HG02938 (cell line): ENCODE data around the gene PTPRO.

Experiments
- ATAC-seq: cut with Tn5 transposase; IDR thresholded peaks from one replicate; pipeline ENCODE4 v1.9.1; 2021; ENCODE audit warnings: mild to moderate bottlenecking, moderate library complexity; ENCODE audit not compliant: unreplicated experiment

PTPRO gene

GRCh38 chr12:15322164-15323061 lies at the start of gene PTPRO:
TSS of gene PTPRO (plus strand) at chr12:15322508.
- ATAC-seq: no peak

- no peak for ATAC-seq
Observed at GRCh38 chr12:15273896-15274295, 48.4 kb upstream of the PTPRO start.

- ATAC-seq: no peak
Observed at GRCh38 chr12:15274561-15274967, 47.7 kb upstream of the PTPRO start.

GRCh38 chr12:15276088-15276698 lies 46.1 kb upstream of the PTPRO start:
- ATAC-seq: no peak

- peak; percentile 74 for ATAC-seq
Observed at GRCh38 chr12:15278816-15279658, 43.3 kb upstream of the PTPRO start.

GRCh38 chr12:15280930-15281329 lies 41.4 kb upstream of the PTPRO start:
- no peak for ATAC-seq

GRCh38 chr12:15289192-15289591 lies 33.1 kb upstream of the PTPRO start:
- ATAC-seq: no peak

GRCh38 chr12:15293731-15294130 lies 28.6 kb upstream of the PTPRO start:
- no peak for ATAC-seq

GRCh38 chr12:15299947-15300346 lies 22.4 kb upstream of the PTPRO start:
- ATAC-seq: no peak

GRCh38 chr12:15304296-15304695 lies 18.0 kb upstream of the PTPRO start:
- ATAC-seq: no peak

- ATAC-seq: no peak
Observed at GRCh38 chr12:15306605-15307004, 15.7 kb upstream of the PTPRO start.

GRCh38 chr12:15307079-15307478 lies 15.2 kb upstream of the PTPRO start:
- ATAC-seq: no peak

GRCh38 chr12:15318841-15319240 lies 3.5 kb upstream of the PTPRO start:
- ATAC-seq: no peak

GRCh38 chr12:15320881-15321280 lies 1.4 kb upstream of the PTPRO start:
- no peak for ATAC-seq

GRCh38 chr12:15323480-15323879 lies 1.2 kb downstream of the PTPRO start:
- no peak for ATAC-seq

GRCh38 chr12:15329891-15330290 lies 7.6 kb downstream of the PTPRO start:
- ATAC-seq: no peak

- ATAC-seq: no peak
Observed at GRCh38 chr12:15334225-15334624, 11.9 kb downstream of the PTPRO start.

- ATAC-seq: no peak
Observed at GRCh38 chr12:15335959-15336358, 13.7 kb downstream of the PTPRO start.

GRCh38 chr12:15336768-15337553 lies 14.7 kb downstream of the PTPRO start:
- no peak for ATAC-seq

- ATAC-seq: no peak
Observed at GRCh38 chr12:15341371-15341770, 19.1 kb downstream of the PTPRO start.

- ATAC-seq: no peak
Observed at GRCh38 chr12:15344561-15344960, 22.3 kb downstream of the PTPRO start.
